Germinal center (tissue), 1 donor: ENCODE results near the gene SLC46A1.

Experiments used
- DNase-seq: peaks from one replicate; pipeline ENCODE4 v3.0.0; 2012; ENCODE audit warnings: mixed read lengths, low spot score

Gene SLC46A1

GRCh38 chr17:28381141-28381825 lies 24.7 kb downstream of the SLC46A1 start:
- no peak for DNase-seq

GRCh38 chr17:28379814-28380801 lies 25.9 kb downstream of the SLC46A1 start:
- DNase-seq = no peak

GRCh38 chr17:28372945-28373274 lies 33.1 kb downstream of the SLC46A1 start:
- no peak for DNase-seq

- peak; percentile 36 for DNase-seq
These were observed 33.6 kb downstream of the SLC46A1 start for GRCh38 chr17:28372203-28372944.

- peak; percentile 93 for DNase-seq
These were observed 34.5 kb downstream of the SLC46A1 start, which contains the start of gene SARM1 for GRCh38 chr17:28371245-28372202. Gene SARM1 (plus strand): TSS chr17:28371694. CDS start chr17:28372033, 339 bp downstream.

- DNase-seq = no peak
These were observed 35.3 kb downstream of the SLC46A1 start for GRCh38 chr17:28370744-28371103.

GRCh38 chr17:28370035-28370743 lies 35.8 kb downstream of the SLC46A1 start, which contains the start of gene VTN:
Gene VTN (minus strand): TSS chr17:28370307. CDS start chr17:28370203, 104 bp downstream.
- DNase-seq = no peak

GRCh38 chr17:28369684-28370034 lies 36.4 kb downstream of the SLC46A1 start:
- no peak for DNase-seq

- DNase-seq = no peak
These were observed 36.9 kb downstream of the SLC46A1 start for GRCh38 chr17:28368915-28369683.

- DNase-seq = no peak
These were observed 37.6 kb downstream of the SLC46A1 start for GRCh38 chr17:28368306-28368831.

- no peak for DNase-seq
These were observed 38.2 kb downstream of the SLC46A1 start for GRCh38 chr17:28367641-28368305.

- DNase-seq = no peak
These were observed 39.4 kb downstream of the SLC46A1 start for GRCh38 chr17:28366605-28367004.

GRCh38 chr17:28365487-28365886 lies 40.5 kb downstream of the SLC46A1 start:
- no peak for DNase-seq

- DNase-seq = no peak
These were observed 41.2 kb downstream of the SLC46A1 start, which contains the start of gene SEBOX for GRCh38 chr17:28364665-28365363. Gene SEBOX (minus strand): TSS chr17:28365199. CDS start chr17:28365151, 48 bp downstream.

GRCh38 chr17:28363776-28364650 lies 42.0 kb downstream of the SLC46A1 start:
- no peak for DNase-seq

- no peak for DNase-seq
These were observed 42.8 kb downstream of the SLC46A1 start for GRCh38 chr17:28363186-28363585.

- no peak for DNase-seq
These were observed 48.2 kb downstream of the SLC46A1 start for GRCh38 chr17:28357901-28358197.
